ENCODE measurements around the gene NEK8. TPM values are rescaled to one million over a fixed set of nuclear protein-coding genes. Genes with fewer than 3 reads are reported as not detected.
A peak's percentile ranks its signal among the peaks of the same experiment; 100 is the strongest.

Gene NEK8
- total RNA-seq, 1 donor from 2014 or later = 4.2 TPM

- DNase-seq (ENCODE audit: low spot score) = no peak
- Mint-ChIP-seq H3K4me3 (ENCODE audit: low read depth) (peak overlapping the region; percentile 90), H3K36me3 (ENCODE audit: low read depth) (peaks cover 64% of the 10 kb centered on the region), H3K27me3 (ENCODE audit: low read depth) (no peaks in the 10 kb centered on the region), H3K9me3 (no peaks in the 10 kb centered on the region), H3K27ac (peak overlapping the region; percentile 38), H3K4me1 (ENCODE audit: low read depth) (peaks cover 16% of the 10 kb centered on the region)
- intact Hi-C loops (cut with micrococcal nuclease) = no loop called here
Measured at GRCh38 chr17:28746611-28747050, 18.0 kb downstream of the NEK8 start.

- peaks cover 12% of the 10 kb centered on the region for H3K4me1 Mint-ChIP-seq (ENCODE audit: low read depth)
- H3K36me3 Mint-ChIP-seq (ENCODE audit: low read depth) = peaks cover 67% of the 10 kb centered on the region
- H3K27me3 Mint-ChIP-seq (ENCODE audit: low read depth) = no peaks in the 10 kb centered on the region
- H3K27ac Mint-ChIP-seq = no peak overlapping the region
- no peaks in the 10 kb centered on the region for H3K9me3 Mint-ChIP-seq
- H3K4me3 Mint-ChIP-seq (ENCODE audit: low read depth) = peak overlapping the region; percentile 17
- DNase-seq (ENCODE audit: low spot score) = no peak
- intact Hi-C loops (cut with micrococcal nuclease) = no loop called here
Measured at GRCh38 chr17:28747051-28747691, 18.6 kb downstream of the NEK8 start.

- Mint-ChIP-seq H3K36me3 (ENCODE audit: low read depth) (peaks cover 72% of the 10 kb centered on the region), H3K9me3 (no peaks in the 10 kb centered on the region), H3K4me3 (ENCODE audit: low read depth) (peak overlapping the region; percentile 13)
Measured at GRCh38 chr17:28747801-28748750, 19.5 kb downstream of the NEK8 start.

GRCh38 chr17:28748852-28749515, 20.4 kb downstream of the NEK8 start:
- Mint-ChIP-seq H3K4me1 (ENCODE audit: low read depth) (peaks cover 11% of the 10 kb centered on the region), H3K4me3 (ENCODE audit: low read depth) (no peak overlapping the region), H3K27me3 (ENCODE audit: low read depth) (no peaks in the 10 kb centered on the region), H3K27ac (peak overlapping the region; percentile 53), H3K9me3 (no peaks in the 10 kb centered on the region), H3K36me3 (ENCODE audit: low read depth) (peaks cover 72% of the 10 kb centered on the region)
- intact Hi-C loops (cut with micrococcal nuclease) = no loop called here
- no peak for DNase-seq (ENCODE audit: low spot score)

More at GRCh38 chr17:28747801-28748750, 19.5 kb downstream of the NEK8 start:
- DNase-seq (ENCODE audit: low spot score) = no peak
- Mint-ChIP-seq H3K4me1 (ENCODE audit: low read depth) (peaks cover 13% of the 10 kb centered on the region), H3K27ac (peak overlapping the region; percentile 5), H3K27me3 (ENCODE audit: low read depth) (no peaks in the 10 kb centered on the region)
- intact Hi-C loops (cut with micrococcal nuclease) = no loop called here

- intact Hi-C loops (cut with micrococcal nuclease) = loop anchor here (1.0 to 5.0 kb wide), 2 partner anchors 22 to 32 kb away; partner anchors contain the start of genes RAB34 and RPL23A
- no peak for DNase-seq (ENCODE audit: low spot score)
- no peaks in the 10 kb centered on the region for H3K27me3 Mint-ChIP-seq (ENCODE audit: low read depth)
- H3K4me3 Mint-ChIP-seq (ENCODE audit: low read depth) = no peak overlapping the region
- H3K9me3 Mint-ChIP-seq = no peaks in the 10 kb centered on the region
- H3K36me3 Mint-ChIP-seq (ENCODE audit: low read depth) = peaks cover 73% of the 10 kb centered on the region
- H3K4me1 Mint-ChIP-seq (ENCODE audit: low read depth) = peaks cover 11% of the 10 kb centered on the region
- no peak overlapping the region for H3K27ac Mint-ChIP-seq
Measured at GRCh38 chr17:28749516-28750177, 21.1 kb downstream of the NEK8 start.

GRCh38 chr17:28750178-28751047, 21.8 kb downstream of the NEK8 start:
- Mint-ChIP-seq H3K27ac (no peak overlapping the region), H3K9me3 (no peaks in the 10 kb centered on the region), H3K36me3 (ENCODE audit: low read depth) (peaks cover 65% of the 10 kb centered on the region), H3K4me3 (ENCODE audit: low read depth) (no peak overlapping the region), H3K4me1 (ENCODE audit: low read depth) (peaks cover 11% of the 10 kb centered on the region), H3K27me3 (ENCODE audit: low read depth) (no peaks in the 10 kb centered on the region)
- intact Hi-C loops (cut with micrococcal nuclease) = loop anchor here (1.0 to 5.0 kb wide), 2 partner anchors 23 to 33 kb away; partner anchors contain the start of genes RAB34 and RPL23A
- peak; percentile 82 for DNase-seq (ENCODE audit: low spot score)

GRCh38 chr17:28751600-28752366, 23.2 kb downstream of the NEK8 start:
- H3K27me3 Mint-ChIP-seq (ENCODE audit: low read depth) = no peaks in the 10 kb centered on the region
- peaks cover 8% of the 10 kb centered on the region for H3K4me1 Mint-ChIP-seq (ENCODE audit: low read depth)
- H3K4me3 Mint-ChIP-seq (ENCODE audit: low read depth) = no peak overlapping the region
- no peaks in the 10 kb centered on the region for H3K9me3 Mint-ChIP-seq
- H3K27ac Mint-ChIP-seq = no peak overlapping the region
- H3K36me3 Mint-ChIP-seq (ENCODE audit: low read depth) = peaks cover 60% of the 10 kb centered on the region
- DNase-seq (ENCODE audit: low spot score) = no peak
- intact Hi-C loops (cut with micrococcal nuclease) = loop anchor here (5.0 kb wide), 1 partner anchor 34 kb away; the partner anchor contains the start of genes RAB34 and RPL23A

- intact Hi-C loops (cut with micrococcal nuclease) = no loop called here
- Mint-ChIP-seq H3K36me3 (ENCODE audit: low read depth) (peaks cover 44% of the 10 kb centered on the region), H3K4me3 (ENCODE audit: low read depth) (no peak overlapping the region)
Measured at GRCh38 chr17:28755486-28755885, 26.9 kb downstream of the NEK8 start.

GRCh38 chr17:28756049-28756804, 27.6 kb downstream of the NEK8 start:
- Mint-ChIP-seq H3K9me3 (no peaks in the 10 kb centered on the region), H3K4me3 (ENCODE audit: low read depth) (no peak overlapping the region), H3K27ac (no peak overlapping the region), H3K27me3 (ENCODE audit: low read depth) (no peaks in the 10 kb centered on the region), H3K4me1 (ENCODE audit: low read depth) (peaks cover 3% of the 10 kb centered on the region), H3K36me3 (ENCODE audit: low read depth) (peaks cover 43% of the 10 kb centered on the region)
- intact Hi-C loops (cut with micrococcal nuclease) = no loop called here
- no peak for DNase-seq (ENCODE audit: low spot score)

More at GRCh38 chr17:28755486-28755885, 26.9 kb downstream of the NEK8 start:
- peaks cover 3% of the 10 kb centered on the region for H3K4me1 Mint-ChIP-seq (ENCODE audit: low read depth)
- H3K27me3 Mint-ChIP-seq (ENCODE audit: low read depth) = no peaks in the 10 kb centered on the region
- no peak overlapping the region for H3K27ac Mint-ChIP-seq
- H3K9me3 Mint-ChIP-seq = no peaks in the 10 kb centered on the region
- DNase-seq (ENCODE audit: low spot score) = no peak

- no peaks in the 10 kb centered on the region for H3K9me3 Mint-ChIP-seq
- intact Hi-C loops (cut with micrococcal nuclease) = no loop called here
- no peak overlapping the region for H3K27ac Mint-ChIP-seq
- H3K4me3 Mint-ChIP-seq (ENCODE audit: low read depth) = no peak overlapping the region
- H3K4me1 Mint-ChIP-seq (ENCODE audit: low read depth) = peaks cover 4% of the 10 kb centered on the region
- peaks cover 39% of the 10 kb centered on the region for H3K36me3 Mint-ChIP-seq (ENCODE audit: low read depth)
- DNase-seq (ENCODE audit: low spot score) = no peak
- H3K27me3 Mint-ChIP-seq (ENCODE audit: low read depth) = no peaks in the 10 kb centered on the region
Measured at GRCh38 chr17:28758411-28759121, 30.0 kb downstream of the NEK8 start.
